Loucy (cell line): Measurements from ENCODE around the gene ITGB1BP1.

Experiments used
- EZH2phosphoT487 ChIP-seq: fragments of 200-600 bp; IDR thresholded peaks from 2 replicates; pipeline ENCODE4 v1.6.1; 2018; ENCODE audit warnings: antibody characterized with exemption, mild to moderate bottlenecking, moderate library complexity, borderline replicate concordance
- TF ChIP-seq, protein P1 (sequence below): fragments of 200-600 bp; sonication (generic); conservative IDR thresholded peaks from 2 replicates; pipeline ENCODE4 v1.5.1; 2014; ENCODE audit warnings: mild to moderate bottlenecking, antibody characterized with exemption, low read length

DNA sequence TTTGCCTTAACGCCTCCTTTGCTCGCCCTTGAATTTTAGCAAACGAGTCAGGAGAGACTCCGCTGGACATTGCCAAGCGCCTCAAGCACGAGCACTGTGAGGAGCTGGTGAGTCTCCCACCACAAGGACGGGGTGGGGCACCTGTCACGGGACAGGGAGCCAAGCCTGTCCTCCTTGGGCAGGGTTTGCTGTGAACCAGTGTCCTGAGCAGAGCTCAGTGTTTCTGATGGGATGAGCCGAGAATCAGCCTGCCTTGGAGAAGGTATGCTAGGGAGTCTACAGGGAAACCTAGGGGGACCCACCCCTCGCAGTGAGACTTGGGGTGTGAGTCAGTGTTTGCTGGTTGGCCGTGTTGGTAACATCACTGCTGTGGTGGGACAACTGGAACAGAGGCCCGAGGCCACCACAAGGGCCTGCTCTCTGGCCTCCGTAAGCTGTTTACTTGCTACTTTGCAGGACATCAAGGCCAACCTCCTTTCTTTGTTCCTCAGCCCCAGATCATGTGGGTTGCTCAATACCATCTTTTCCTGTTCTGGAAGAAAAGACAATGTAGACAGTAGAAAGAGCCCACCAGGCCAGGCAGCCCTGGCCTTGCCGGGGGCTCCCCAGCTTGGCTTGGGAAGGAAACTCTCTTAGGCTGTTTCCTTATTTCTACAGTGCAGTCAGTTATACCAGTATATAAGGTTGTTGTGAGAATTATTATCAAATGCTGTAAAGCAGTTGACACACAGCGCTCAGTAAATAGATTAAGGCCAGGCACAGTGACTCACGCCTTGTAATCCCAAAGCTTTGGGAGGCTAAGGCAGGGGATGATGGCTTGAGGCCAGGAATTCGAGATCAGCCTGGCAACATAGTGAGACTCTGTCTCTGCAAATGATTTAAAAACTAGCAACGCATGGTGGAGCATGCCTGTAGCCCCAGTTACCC, 42.4 kb downstream of the ITGB1BP1 start:
- TF ChIP-seq, protein P1, sequence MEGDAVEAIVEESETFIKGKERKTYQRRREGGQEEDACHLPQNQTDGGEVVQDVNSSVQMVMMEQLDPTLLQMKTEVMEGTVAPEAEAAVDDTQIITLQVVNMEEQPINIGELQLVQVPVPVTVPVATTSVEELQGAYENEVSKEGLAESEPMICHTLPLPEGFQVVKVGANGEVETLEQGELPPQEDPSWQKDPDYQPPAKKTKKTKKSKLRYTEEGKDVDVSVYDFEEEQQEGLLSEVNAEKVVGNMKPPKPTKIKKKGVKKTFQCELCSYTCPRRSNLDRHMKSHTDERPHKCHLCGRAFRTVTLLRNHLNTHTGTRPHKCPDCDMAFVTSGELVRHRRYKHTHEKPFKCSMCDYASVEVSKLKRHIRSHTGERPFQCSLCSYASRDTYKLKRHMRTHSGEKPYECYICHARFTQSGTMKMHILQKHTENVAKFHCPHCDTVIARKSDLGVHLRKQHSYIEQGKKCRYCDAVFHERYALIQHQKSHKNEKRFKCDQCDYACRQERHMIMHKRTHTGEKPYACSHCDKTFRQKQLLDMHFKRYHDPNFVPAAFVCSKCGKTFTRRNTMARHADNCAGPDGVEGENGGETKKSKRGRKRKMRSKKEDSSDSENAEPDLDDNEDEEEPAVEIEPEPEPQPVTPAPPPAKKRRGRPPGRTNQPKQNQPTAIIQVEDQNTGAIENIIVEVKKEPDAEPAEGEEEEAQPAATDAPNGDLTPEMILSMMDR, result no peak
- no peak for TF ChIP-seq EZH2phosphoT487
